ENCODE data around the gene TACSTD2. TPM values are rescaled to one million over a fixed set of nuclear protein-coding genes. Genes with fewer than 3 reads are reported as not detected.
"Not testable (repeated sequence)": the region's sequence is repeated elsewhere in the genome, so short reads cannot be mapped to it uniquely, and the experiment has no call there.

Gene TACSTD2
- total RNA-seq, 1 donor from 2014 or later: not detected

GRCh38 chr1:58585166-58585565 is 8.1 kb upstream of the TACSTD2 start:
- Mint-ChIP-seq H3K9me3 (no peaks in the 10 kb centered on the region), H3K4me3 (no peak overlapping the region), H3K27me3 (peaks cover 20% of the 10 kb centered on the region), H3K36me3 (ENCODE audit: low read depth) (no peaks in the 10 kb centered on the region), H3K27ac (no peak overlapping the region), H3K4me1 (peaks cover 9% of the 10 kb centered on the region)
- DNase-seq (no peak), ATAC-seq (ENCODE audit: low read depth) (no peak)
- intact Hi-C loops (cut with micrococcal nuclease): no loop called here
- TF ChIP-seq, protein P1, sequence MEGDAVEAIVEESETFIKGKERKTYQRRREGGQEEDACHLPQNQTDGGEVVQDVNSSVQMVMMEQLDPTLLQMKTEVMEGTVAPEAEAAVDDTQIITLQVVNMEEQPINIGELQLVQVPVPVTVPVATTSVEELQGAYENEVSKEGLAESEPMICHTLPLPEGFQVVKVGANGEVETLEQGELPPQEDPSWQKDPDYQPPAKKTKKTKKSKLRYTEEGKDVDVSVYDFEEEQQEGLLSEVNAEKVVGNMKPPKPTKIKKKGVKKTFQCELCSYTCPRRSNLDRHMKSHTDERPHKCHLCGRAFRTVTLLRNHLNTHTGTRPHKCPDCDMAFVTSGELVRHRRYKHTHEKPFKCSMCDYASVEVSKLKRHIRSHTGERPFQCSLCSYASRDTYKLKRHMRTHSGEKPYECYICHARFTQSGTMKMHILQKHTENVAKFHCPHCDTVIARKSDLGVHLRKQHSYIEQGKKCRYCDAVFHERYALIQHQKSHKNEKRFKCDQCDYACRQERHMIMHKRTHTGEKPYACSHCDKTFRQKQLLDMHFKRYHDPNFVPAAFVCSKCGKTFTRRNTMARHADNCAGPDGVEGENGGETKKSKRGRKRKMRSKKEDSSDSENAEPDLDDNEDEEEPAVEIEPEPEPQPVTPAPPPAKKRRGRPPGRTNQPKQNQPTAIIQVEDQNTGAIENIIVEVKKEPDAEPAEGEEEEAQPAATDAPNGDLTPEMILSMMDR (IDR thresholded peaks at IDR 0.05): no peak
- ChIA-PET POLR2A (no interaction called here), CTCF (no interaction called here)

GRCh38 chr1:58584082-58584895 is 7.2 kb upstream of the TACSTD2 start:
- H3K36me3 Mint-ChIP-seq (ENCODE audit: low read depth): no peaks in the 10 kb centered on the region

DNA sequence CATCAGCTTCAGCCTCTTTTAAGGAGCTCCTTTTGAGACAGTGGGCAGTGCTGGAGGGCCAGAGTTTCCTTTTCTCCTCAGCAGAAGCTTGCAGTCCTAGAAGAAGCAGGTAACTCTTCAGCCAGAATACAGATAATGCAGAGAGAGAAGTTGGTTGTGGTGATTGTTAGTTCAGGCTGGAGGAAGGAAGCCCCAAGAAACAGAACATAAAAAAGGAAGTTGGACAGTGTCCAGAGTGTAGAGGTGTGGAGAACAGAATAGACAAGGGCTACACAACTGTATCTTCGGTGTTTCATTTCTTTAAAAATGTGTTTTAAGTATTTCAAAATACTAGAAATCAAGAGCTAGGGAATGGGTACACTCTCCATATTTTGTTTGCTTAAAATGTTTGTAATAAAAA is 6.4 kb upstream of the TACSTD2 start:
- H3K36me3 Mint-ChIP-seq (ENCODE audit: low read depth): no peaks in the 10 kb centered on the region
- no peak overlapping the region for H3K4me3 Mint-ChIP-seq
- ATAC-seq (ENCODE audit: low read depth): no peak
- H3K27ac Mint-ChIP-seq: no peak overlapping the region
- ChIA-PET POLR2A (no interaction called here), CTCF (no interaction called here)
- H3K4me1 Mint-ChIP-seq: peaks cover 9% of the 10 kb centered on the region
- TF ChIP-seq, protein P1 (IDR thresholded peaks at IDR 0.05): no peak
- no peak for DNase-seq
- H3K27me3 Mint-ChIP-seq: peaks cover 26% of the 10 kb centered on the region
- intact Hi-C loops (cut with micrococcal nuclease): no loop called here
- no peaks in the 10 kb centered on the region for H3K9me3 Mint-ChIP-seq

More at GRCh38 chr1:58584082-58584895, 7.2 kb upstream of the TACSTD2 start:
- Mint-ChIP-seq H3K27me3 (peaks cover 26% of the 10 kb centered on the region), H3K4me1 (peaks cover 9% of the 10 kb centered on the region), H3K9me3 (no peaks in the 10 kb centered on the region), H3K27ac (no peak overlapping the region), H3K4me3 (no peak overlapping the region)
- ChIA-PET POLR2A (no interaction called here), CTCF (no interaction called here)
- DNase-seq (no peak), ATAC-seq (ENCODE audit: low read depth) (no peak)
- TF ChIP-seq, protein P1 (IDR thresholded peaks at IDR 0.05): no peak
- intact Hi-C loops (cut with micrococcal nuclease): no loop called here

DNA sequence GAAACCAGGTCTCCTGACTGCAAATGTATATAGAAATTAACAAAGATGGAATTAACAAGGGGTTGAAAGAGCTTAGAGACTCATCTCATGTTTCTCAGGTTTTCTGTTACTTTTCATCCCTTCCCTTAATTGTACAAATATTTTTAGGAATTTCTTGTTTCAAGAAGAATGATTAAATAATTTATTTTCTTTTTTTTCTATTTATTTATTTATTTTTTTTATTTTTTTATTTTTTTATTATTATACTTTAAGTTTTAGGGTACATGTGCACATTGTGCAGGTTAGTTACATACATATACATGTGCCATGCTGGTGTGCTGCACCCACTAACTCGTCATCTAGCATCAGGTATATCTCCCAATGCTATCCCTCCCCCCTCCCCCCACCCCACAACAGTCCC is 5.1 kb upstream of the TACSTD2 start:
- H3K27ac Mint-ChIP-seq; POLR2A ChIA-PET; H3K4me3 Mint-ChIP-seq; CTCF ChIA-PET; DNase-seq; H3K36me3 Mint-ChIP-seq (ENCODE audit: low read depth); intact Hi-C loops (cut with micrococcal nuclease); ATAC-seq (ENCODE audit: low read depth); H3K9me3 Mint-ChIP-seq: not testable (repeated sequence)
- H3K27me3 Mint-ChIP-seq: peaks cover 37% of the 10 kb centered on the region
- peaks cover 13% of the 10 kb centered on the region for H3K4me1 Mint-ChIP-seq

- H3K36me3 Mint-ChIP-seq (ENCODE audit: low read depth): no peaks in the 10 kb centered on the region
- H3K9me3 Mint-ChIP-seq: no peaks in the 10 kb centered on the region
- peaks cover 13% of the 10 kb centered on the region for H3K4me1 Mint-ChIP-seq
- DNase-seq: no peak
- peaks cover 35% of the 10 kb centered on the region for H3K27me3 Mint-ChIP-seq
- ChIA-PET POLR2A (no interaction called here), CTCF (no interaction called here)
- H3K27ac Mint-ChIP-seq: no peak overlapping the region
- no peak overlapping the region for H3K4me3 Mint-ChIP-seq
- ATAC-seq (ENCODE audit: low read depth): no peak
- TF ChIP-seq, protein P1 (IDR thresholded peaks at IDR 0.05): no peak
- intact Hi-C loops (cut with micrococcal nuclease): no loop called here
Measured at GRCh38 chr1:58581641-58582040, 4.6 kb upstream of the TACSTD2 start.
